SJSA1 (cell line): ENCODE measurements around the gene CLEC4F. TPM values are rescaled to one million over a fixed set of nuclear protein-coding genes. Genes with fewer than 3 reads are reported as not detected.

ENCODE experiments used
- DNase-seq, 2 experiments: peaks; one replicate each; pipeline ENCODE4 v3.0.0-alpha.2; 2015 to 2020; ENCODE audit warnings: low spot score in 2 of 2, low read depth in 1 of 2
- H3K27ac ChIP-seq: fragments of 250-450 bp; sonication (Bioruptor Pico); 2 replicates; pipeline ENCODE4 v1.5.1; 2020; ENCODE audit warnings: mild to moderate bottlenecking, moderate library complexity
- H3K27me3 ChIP-seq: fragments of 250-450 bp; sonication (Bioruptor Pico); replicated peaks from 2 replicates; pipeline ENCODE4 v1.5.1; 2020; ENCODE audit warnings: mild to moderate bottlenecking, moderate library complexity
- H3K36me3 ChIP-seq: fragments of 250-450 bp; sonication (Bioruptor Pico); 2 replicates; pipeline ENCODE4 v1.5.1; 2020; ENCODE audit warnings: mild to moderate bottlenecking
- H3K4me1 ChIP-seq: fragments of 250-450 bp; sonication (Bioruptor Pico); replicated peaks from 2 replicates; pipeline ENCODE4 v1.6.1; 2021; ENCODE audit warnings: mild to moderate bottlenecking
- H3K4me3 ChIP-seq: fragments of 250-450 bp; sonication (Bioruptor Pico); 2 replicates; pipeline ENCODE4 v1.5.1; 2020; ENCODE audit warnings: mild to moderate bottlenecking
- H3K9me3 ChIP-seq: fragments of 250-450 bp; sonication (Bioruptor Pico); replicated peaks from 2 replicates; pipeline ENCODE4 v1.5.1; 2020; ENCODE audit warnings: mild to moderate bottlenecking
- total RNA-seq: library from RNA; depleted of rRNA; stranded (reverse); fragments of >200 nt; shearing (Covaris generic); gene quantifications from 2 replicates; pipeline ENCODE4 v1.2.3, GENCODE V29; 2014; rRNA removed

The CLEC4F gene
- total RNA-seq, 1 experiment from 2014 or later, result not detected

GRCh38 chr2:70767699-70768589 is 52.5 kb downstream of the CLEC4F start, which contains the start of gene ADD2:
Gene ADD2, minus strand, starts transcription at chr2:70768200. Its CDS starts 61,792 bp downstream, at chr2:70706408.
- no peaks in the 10 kb centered on the region for H3K9me3 ChIP-seq
- H3K4me1 ChIP-seq, result peaks cover 8% of the 10 kb centered on the region
- H3K27me3 ChIP-seq, result peaks cover 54% of the 10 kb centered on the region
- no peak within 1 kb of the TSS for H3K27ac ChIP-seq
- no peak within 1 kb of the TSS for H3K4me3 ChIP-seq
- no peaks in the 10 kb centered on the region for H3K36me3 ChIP-seq
- no peak for DNase-seq

GRCh38 chr2:70767079-70767698 is 53.2 kb downstream of the CLEC4F start:
- no peak for DNase-seq
- no peaks in the 10 kb centered on the region for H3K9me3 ChIP-seq
- no peaks in the 10 kb centered on the region for H3K36me3 ChIP-seq
- H3K27me3 ChIP-seq, result peaks cover 57% of the 10 kb centered on the region
- peaks cover 8% of the 10 kb centered on the region for H3K4me1 ChIP-seq
- no peak overlapping the region for H3K27ac ChIP-seq
- no peak overlapping the region for H3K4me3 ChIP-seq

GRCh38 chr2:70766357-70767078 is 53.9 kb downstream of the CLEC4F start:
- H3K4me1 ChIP-seq, result peaks cover 8% of the 10 kb centered on the region
- H3K4me3 ChIP-seq, result no peak overlapping the region
- no peaks in the 10 kb centered on the region for H3K36me3 ChIP-seq
- no peak overlapping the region for H3K27ac ChIP-seq
- peaks cover 55% of the 10 kb centered on the region for H3K27me3 ChIP-seq
- no peak for DNase-seq
- no peaks in the 10 kb centered on the region for H3K9me3 ChIP-seq

DNA sequence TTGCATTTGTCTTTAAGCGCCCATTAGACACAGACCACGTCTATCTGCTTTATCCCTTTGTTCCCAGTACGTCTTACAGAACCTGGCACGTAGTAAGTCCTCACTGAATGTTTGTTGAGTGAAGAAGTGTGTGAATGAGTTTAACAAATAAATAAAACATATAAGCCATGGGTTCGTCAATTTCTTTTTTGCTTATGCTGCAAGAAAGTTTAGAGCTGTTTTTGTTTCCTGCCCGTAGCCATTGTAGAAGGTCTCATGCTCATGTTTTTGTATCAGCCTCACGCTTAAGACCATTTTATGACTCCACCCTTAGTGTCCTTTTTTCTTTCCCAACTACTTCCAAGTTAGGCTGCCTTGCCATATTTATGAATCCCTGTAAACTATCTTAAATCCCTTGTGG is 54.9 kb downstream of the CLEC4F start:
- DNase-seq, result no peak
- H3K27me3 ChIP-seq, result peaks cover 55% of the 10 kb centered on the region
- peaks cover 8% of the 10 kb centered on the region for H3K4me1 ChIP-seq
- H3K27ac ChIP-seq, result no peak overlapping the region
- H3K36me3 ChIP-seq, result no peaks in the 10 kb centered on the region
- no peaks in the 10 kb centered on the region for H3K9me3 ChIP-seq
- H3K4me3 ChIP-seq, result no peak overlapping the region

DNA sequence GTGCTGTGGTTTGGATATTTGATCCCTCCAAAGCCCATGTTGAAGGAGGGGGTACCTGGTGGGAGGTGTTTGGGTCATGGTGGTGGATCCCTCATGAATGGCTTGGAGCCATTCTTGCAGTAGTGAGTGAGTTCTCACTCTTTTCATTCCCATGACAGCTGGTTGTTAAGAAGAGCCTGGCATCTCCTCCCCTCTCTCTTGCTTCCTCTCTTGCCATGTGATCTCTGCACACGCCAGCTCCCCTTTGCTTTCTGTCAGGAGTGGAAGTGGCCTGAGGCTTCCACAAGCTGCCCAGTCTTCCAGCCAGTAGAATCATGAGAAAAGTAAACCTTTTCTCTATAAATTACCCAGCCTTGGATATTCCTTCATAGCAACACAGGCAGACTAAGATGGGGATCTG is 61.0 kb downstream of the CLEC4F start:
- H3K27me3 ChIP-seq, result peaks cover 20% of the 10 kb centered on the region
- H3K4me3 ChIP-seq, result no peak overlapping the region
- H3K4me1 ChIP-seq, result no peaks in the 10 kb centered on the region

More for the DNA sequence above, 61.0 kb downstream of the CLEC4F start:
- H3K27ac ChIP-seq, result no peak overlapping the region
- H3K36me3 ChIP-seq, result no peaks in the 10 kb centered on the region
- H3K9me3 ChIP-seq, result no peaks in the 10 kb centered on the region
- no peak for DNase-seq

Other genes with a start within 250 kb of the CLEC4F start
- gene ADD2, start 52.4 kb downstream of the CLEC4F start, total RNA-seq, result not detected in 2 replicates
- gene FIGLA, start 30.0 kb downstream of the CLEC4F start, total RNA-seq, result not detected in 2 replicates
- gene CD207, start 15.2 kb upstream of the CLEC4F start, total RNA-seq, result not detected in 2 replicates
- gene VAX2, start 80.0 kb upstream of the CLEC4F start, total RNA-seq, result not detected in 2 replicates
- not detected in 2 replicates for gene ATP6V1B1, start 115.3 kb upstream of the CLEC4F start, total RNA-seq
- gene ANKRD53, start 158.0 kb upstream of the CLEC4F start, total RNA-seq, result not detected in 2 replicates
- gene TEX261, start 174.3 kb upstream of the CLEC4F start, total RNA-seq, result 19.1 and 50.5 TPM in 2 replicates
- gene NAGK, start 248.0 kb upstream of the CLEC4F start, total RNA-seq, result 35.8 and 48.0 TPM in 2 replicates